Activated CD8-positive, alpha-beta T cell treated with anti-CD3 and anti-CD28 coated beads for 36 hours (primary cell): ENCODE data around the gene NCKAP1. TPM values are rescaled to one million over a fixed set of nuclear protein-coding genes. Genes with fewer than 3 reads are reported as not detected.

Experiments
- ATAC-seq: fragments of 200-7000 bp; cut with Tn5 transposase; one replicate; pipeline ENCODE4 v1.10.0; 2021; ENCODE audit warnings: mild to moderate bottlenecking, moderate library complexity
- CTCF ChIA-PET: fragments of 350-600 bp; sonication (Branson Sonifier 250); formaldehyde crosslinking; loops from one replicate; lab custom pipeline; 2021; ENCODE audit warnings: antibody characterized with exemption; lab: Charles Lee
- POLR2A ChIA-PET: fragments of 350-600 bp; sonication (Branson Sonifier 250); formaldehyde crosslinking; loops from one replicate; lab custom pipeline; 2021; ENCODE audit warnings: antibody characterized with exemption; lab: Charles Lee
- DNase-seq: peaks from one replicate; pipeline ENCODE4 v3.0.0-alpha.2; 2020
- H3K27ac Mint-ChIP-seq: one replicate; pipeline ENCODE4 v1.8.0; 2021; ENCODE audit warnings: mild to moderate bottlenecking, mixed read lengths
- H3K27me3 Mint-ChIP-seq: one replicate; pipeline ENCODE4 v1.8.0; 2021; ENCODE audit warnings: mixed read lengths
- H3K36me3 Mint-ChIP-seq: one replicate; pipeline ENCODE4 v1.8.0; 2021; ENCODE audit warnings: low read depth, mixed read lengths
- H3K4me1 Mint-ChIP-seq: one replicate; pipeline ENCODE4 v1.8.0; 2021; ENCODE audit warnings: low read depth, mixed read lengths
- H3K4me3 Mint-ChIP-seq: one replicate; pipeline ENCODE4 v1.8.0; 2021; ENCODE audit warnings: mild to moderate bottlenecking, moderate library complexity, mixed read lengths
- H3K9me3 Mint-ChIP-seq: one replicate; pipeline ENCODE4 v1.8.0; 2021; ENCODE audit warnings: mixed read lengths
- intact Hi-C: fragments of 100-400 bp; cut with micrococcal nuclease; formaldehyde crosslinking; loops from one replicate; pipeline ENCODE4 v1.10.0; 2022
- total RNA-seq, 2 experiments: library from RNA; stranded (reverse); gene quantifications; one replicate each; pipeline ENCODE4 v1.2.3, GENCODE V29; 2021
- TF ChIP-seq, protein P1 (sequence below): fragments of 200-600 bp; IDR thresholded peaks from one replicate; pipeline ENCODE4 v1.8.0; 2022; ENCODE audit warnings: antibody characterized with exemption, mild to moderate bottlenecking

The NCKAP1 gene
- total RNA-seq, 2 experiments from 2014 or later: 3.1 to 3.9 TPM

DNA sequence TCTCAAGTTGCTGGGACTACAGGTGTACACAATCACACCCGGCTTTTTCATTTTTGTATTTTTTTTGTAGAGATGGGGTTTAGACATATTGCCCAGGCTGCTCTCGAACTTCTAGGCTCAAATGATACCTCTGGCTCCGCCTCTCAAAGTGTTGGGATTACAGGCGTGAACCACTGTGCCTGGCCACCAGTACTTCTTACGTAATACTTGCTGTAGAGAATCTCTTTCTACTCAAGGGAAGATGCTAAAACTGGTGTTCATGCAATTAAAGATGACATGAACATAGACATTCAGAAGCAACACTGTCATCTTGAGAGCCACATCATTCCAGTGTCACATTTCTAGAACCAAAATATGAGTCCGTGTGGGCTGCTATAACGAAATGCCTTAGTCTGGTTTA lies 118.2 kb downstream of the NCKAP1 start:
- Mint-ChIP-seq H3K9me3 (no peaks in the 10 kb centered on the region), H3K36me3 (no peaks in the 10 kb centered on the region), H3K4me3 (no peak overlapping the region), H3K27me3 (no peaks in the 10 kb centered on the region), H3K27ac (no peak overlapping the region), H3K4me1 (no peaks in the 10 kb centered on the region)
- POLR2A ChIA-PET: no interaction called here
- intact Hi-C loops: no loop called here
- CTCF ChIA-PET: no interaction called here
- TF ChIP-seq, protein P1, sequence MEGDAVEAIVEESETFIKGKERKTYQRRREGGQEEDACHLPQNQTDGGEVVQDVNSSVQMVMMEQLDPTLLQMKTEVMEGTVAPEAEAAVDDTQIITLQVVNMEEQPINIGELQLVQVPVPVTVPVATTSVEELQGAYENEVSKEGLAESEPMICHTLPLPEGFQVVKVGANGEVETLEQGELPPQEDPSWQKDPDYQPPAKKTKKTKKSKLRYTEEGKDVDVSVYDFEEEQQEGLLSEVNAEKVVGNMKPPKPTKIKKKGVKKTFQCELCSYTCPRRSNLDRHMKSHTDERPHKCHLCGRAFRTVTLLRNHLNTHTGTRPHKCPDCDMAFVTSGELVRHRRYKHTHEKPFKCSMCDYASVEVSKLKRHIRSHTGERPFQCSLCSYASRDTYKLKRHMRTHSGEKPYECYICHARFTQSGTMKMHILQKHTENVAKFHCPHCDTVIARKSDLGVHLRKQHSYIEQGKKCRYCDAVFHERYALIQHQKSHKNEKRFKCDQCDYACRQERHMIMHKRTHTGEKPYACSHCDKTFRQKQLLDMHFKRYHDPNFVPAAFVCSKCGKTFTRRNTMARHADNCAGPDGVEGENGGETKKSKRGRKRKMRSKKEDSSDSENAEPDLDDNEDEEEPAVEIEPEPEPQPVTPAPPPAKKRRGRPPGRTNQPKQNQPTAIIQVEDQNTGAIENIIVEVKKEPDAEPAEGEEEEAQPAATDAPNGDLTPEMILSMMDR: no peak
- DNase-seq: no peak
- ATAC-seq: no peak

DNA sequence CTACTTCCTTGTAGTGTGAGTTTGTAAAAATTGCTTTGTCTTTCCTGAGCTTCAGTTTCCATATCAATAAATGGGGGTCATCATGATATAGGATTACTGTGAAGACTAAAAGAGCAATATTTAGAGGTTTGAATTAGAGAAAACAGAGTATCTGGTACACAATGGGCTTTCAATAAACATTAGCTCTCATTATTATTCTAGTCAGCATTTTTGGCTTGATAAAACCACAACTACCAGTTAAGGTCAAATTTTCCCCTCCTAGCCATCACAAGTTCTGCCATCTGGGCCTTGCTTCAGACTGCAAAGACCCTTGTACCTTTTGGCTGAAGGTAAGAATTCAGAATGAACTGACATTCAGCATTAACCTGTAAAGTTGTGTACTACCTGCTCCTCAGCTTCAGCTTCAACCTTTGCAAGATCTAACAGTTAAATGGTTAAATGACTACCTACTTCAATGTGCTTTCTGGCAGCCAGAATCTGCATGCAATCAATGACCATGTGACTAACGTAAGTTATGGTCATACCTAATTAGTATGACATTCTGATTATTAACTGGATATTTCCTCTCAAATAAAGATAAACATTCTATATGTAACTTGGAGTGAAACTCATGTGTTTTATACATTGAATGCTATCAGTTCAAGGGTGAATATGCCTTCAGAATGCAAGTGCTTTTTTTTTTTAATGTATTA lies 119.2 kb downstream of the NCKAP1 start:
- Mint-ChIP-seq H3K4me3 (no peak overlapping the region), H3K27ac (no peak overlapping the region), H3K4me1 (no peaks in the 10 kb centered on the region), H3K9me3 (no peaks in the 10 kb centered on the region), H3K36me3 (no peaks in the 10 kb centered on the region), H3K27me3 (peaks cover 3% of the 10 kb centered on the region)
- CTCF ChIA-PET: no interaction called here
- TF ChIP-seq, protein P1: no peak
- POLR2A ChIA-PET: interaction anchor here (0.5 kb wide), 1 partner anchor 13 kb away, joined by 3 read pairs; no protein-coding TSS in a partner anchor
- intact Hi-C loops: no loop called here
- no peak for DNase-seq
- no peak for ATAC-seq

DNA sequence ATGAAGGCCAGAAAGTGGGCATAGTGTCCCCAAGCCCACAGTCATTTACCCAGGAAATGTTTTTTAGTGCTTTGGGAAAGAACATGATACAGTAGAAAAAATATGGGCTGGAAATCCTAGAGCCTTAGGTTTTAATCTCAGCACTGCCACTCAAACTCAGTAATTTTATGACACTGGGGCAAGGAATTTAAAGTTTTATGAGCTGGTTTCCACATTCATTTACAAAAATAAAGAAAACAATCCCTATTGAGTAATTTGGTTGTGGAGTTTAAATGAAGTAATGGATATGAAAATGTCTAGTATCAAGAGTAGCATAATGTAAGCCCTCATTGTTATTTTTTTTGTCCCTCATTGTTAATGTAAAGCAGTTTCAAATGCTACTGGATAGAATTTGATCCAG lies 120.3 kb downstream of the NCKAP1 start:
- intact Hi-C loops: no loop called here
- Mint-ChIP-seq H3K27me3 (peaks cover 7% of the 10 kb centered on the region), H3K4me1 (no peaks in the 10 kb centered on the region), H3K36me3 (no peaks in the 10 kb centered on the region), H3K9me3 (no peaks in the 10 kb centered on the region), H3K4me3 (no peak overlapping the region), H3K27ac (no peak overlapping the region)
- DNase-seq (no peak), ATAC-seq (no peak)
- POLR2A ChIA-PET: no interaction called here
- CTCF ChIA-PET: no interaction called here
- TF ChIP-seq, protein P1: no peak

DNA sequence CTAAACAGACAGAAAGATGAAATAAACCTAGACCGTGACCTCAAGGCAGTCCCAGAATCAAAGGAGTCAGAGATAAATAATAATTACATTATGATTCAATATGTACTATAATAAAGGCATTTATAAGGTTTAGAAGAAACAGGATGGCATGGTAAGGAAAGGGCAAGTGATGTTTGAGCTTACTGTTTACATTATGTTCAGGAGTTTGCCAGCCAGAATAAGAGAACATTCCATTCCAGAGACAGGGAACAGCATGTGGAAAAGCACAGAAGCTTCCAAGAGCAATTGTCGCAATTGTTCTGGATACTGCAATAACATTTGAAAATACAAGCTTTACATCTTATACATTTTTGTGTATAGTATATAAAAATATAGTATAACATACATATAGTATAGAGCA lies 121.8 kb downstream of the NCKAP1 start:
- ATAC-seq (no peak), DNase-seq (no peak)
- ChIA-PET CTCF (interaction anchor here (1.1 kb wide), 1 partner anchor 19 kb away, joined by 3 read pairs; no protein-coding TSS in a partner anchor), POLR2A (interaction anchor here (0.8 kb wide), 1 partner anchor 58 kb away, joined by 3 read pairs; no protein-coding TSS in a partner anchor)
- no peaks in the 10 kb centered on the region for H3K9me3 Mint-ChIP-seq
- TF ChIP-seq, protein P1: no peak
- H3K27ac Mint-ChIP-seq: no peak overlapping the region
- no peaks in the 10 kb centered on the region for H3K4me1 Mint-ChIP-seq
- peaks cover 7% of the 10 kb centered on the region for H3K27me3 Mint-ChIP-seq
- intact Hi-C loops: no loop called here
- no peaks in the 10 kb centered on the region for H3K36me3 Mint-ChIP-seq
- no peak overlapping the region for H3K4me3 Mint-ChIP-seq
